Right ventricle myocardium superior (tissue), 1 donor: ENCODE results near the gene ZNF471. TPM values are rescaled to one million over a fixed set of nuclear protein-coding genes. Genes with fewer than 3 reads are reported as not detected.
A peak's percentile ranks its signal among the peaks of the same experiment; 100 is the strongest.

Experiments
- ATAC-seq: fragments of 200-7000 bp; cut with Tn5 transposase; one replicate; pipeline ENCODE4 v1.9.1; 2020; ENCODE audit warnings: mild to moderate bottlenecking; ENCODE audit not compliant: poor library complexity
- DNase-seq: peaks from one replicate; pipeline ENCODE4 v3.0.0-alpha.2; 2020
- intact Hi-C: fragments of 100-400 bp; cut with DNase I; formaldehyde crosslinking; loops from one replicate; pipeline ENCODE4 v1.11.2; 2022
- total RNA-seq: library from RNA; stranded (reverse); fragmentation: NEBNext Ultra II Directional; extraction: Animal tissue kit (Norgen Biotek cat#: 25700); gene quantifications from one replicate; pipeline ENCODE4 v1.2.1, GENCODE V29; 2021
- donor health status: DM: no; HTN: yes; CAD: no; lungs with severe emphysema.

The ZNF471 gene
- total RNA-seq, 1 donor from 2014 or later = 6.2 TPM

GRCh38 chr19:56567274-56568120 is 59.8 kb downstream of the ZNF471 start, which contains the start of gene ZNF470:
Gene ZNF470 (plus strand): TSS chr19:56567468. CDS start chr19:56570312, 2,844 bp downstream.
- intact Hi-C loops = loop anchor here (2.0 kb wide), 1 partner anchor 29 kb away; the partner anchor contains the start of gene ZFP28
- ATAC-seq = peak; percentile 100
- peak; percentile 98 for DNase-seq

DNA sequence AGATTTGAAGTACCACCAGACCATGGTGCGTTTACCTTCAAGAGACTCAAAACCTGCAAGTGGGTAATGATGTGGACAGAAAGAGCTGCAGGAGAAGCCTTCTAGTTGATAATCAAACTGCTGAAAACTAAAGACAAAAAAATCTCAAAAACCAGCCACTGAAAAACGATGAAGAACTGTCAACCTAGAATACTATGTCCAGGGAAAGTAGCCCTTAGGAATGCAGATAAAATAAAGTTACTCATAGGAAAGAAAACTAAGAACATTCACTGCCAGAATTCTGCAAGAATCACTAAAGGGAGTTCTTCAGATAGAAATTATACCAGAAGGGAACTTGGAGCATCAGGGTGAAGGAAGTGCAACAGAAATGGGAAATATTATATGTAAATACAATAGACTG is 64.9 kb downstream of the ZNF471 start:
- intact Hi-C loops = no loop called here
- no peak for ATAC-seq
- DNase-seq = no peak

GRCh38 chr19:56573914-56574313 is 66.3 kb downstream of the ZNF471 start:
- ATAC-seq (no peak), DNase-seq (no peak)
- intact Hi-C loops = no loop called here

- ATAC-seq (no peak), DNase-seq (no peak)
- intact Hi-C loops = no loop called here
Measured at GRCh38 chr19:56577719-56578602, 70.3 kb downstream of the ZNF471 start.

Other genes with a start within 250 kb of the ZNF471 start
- gene EDDM13, start 235.1 kb upstream of the ZNF471 start, total RNA-seq = not detected
- gene ZSCAN5A, start 193.0 kb upstream of the ZNF471 start, total RNA-seq = 16.0 TPM
- 3.8 TPM for gene ZNF582, start 114.3 kb upstream of the ZNF471 start, total RNA-seq
- gene ZNF583, start 103.5 kb upstream of the ZNF471 start, total RNA-seq = 6.1 TPM
- 5.0 TPM for gene ZNF667, start 30.5 kb upstream of the ZNF471 start, total RNA-seq
- gene ZFP28, start 31.1 kb downstream of the ZNF471 start, total RNA-seq = 5.9 TPM
- 2.6 TPM for gene ZNF470, start 59.6 kb downstream of the ZNF471 start, total RNA-seq
- gene ZNF71, start 87.4 kb downstream of the ZNF471 start, total RNA-seq = 6.6 TPM
- not detected for gene SMIM17, start 135.3 kb downstream of the ZNF471 start, total RNA-seq
- gene ZNF835, start 163.9 kb downstream of the ZNF471 start, total RNA-seq = 5.6 TPM